ENCODE measurements around the gene MGA. TPM values are rescaled to one million over a fixed set of nuclear protein-coding genes. Genes with fewer than 3 reads are reported as not detected.

The MGA gene
- total RNA-seq, 6 experiments from 2014 or later: 11.8 to 16.6 (median 15.3) TPM

GRCh38 chr15:41690636-41691035, 30.4 kb downstream of the MGA start:
- Mint-ChIP-seq H3K27ac (no peak overlapping the region), H3K9me3 (no peaks in the 10 kb centered on the region)

GRCh38 chr15:41691471-41691870, 31.3 kb downstream of the MGA start:
- Mint-ChIP-seq H3K36me3 (ENCODE audit: low read depth) (no peaks in the 10 kb centered on the region), H3K9me3 (no peaks in the 10 kb centered on the region), H3K4me1 (ENCODE audit: low read depth) (peaks cover 28% of the 10 kb centered on the region), H3K27ac (no peak overlapping the region), H3K4me3 (no peak overlapping the region), H3K27me3 (ENCODE audit: insufficient read depth) (peaks cover 2% of the 10 kb centered on the region; the same call in 1 of the 2 replicates)
- TF ChIP-seq CTCF (IDR thresholded peaks at IDR 0.05): no peak
- no peak for DNase-seq

More at GRCh38 chr15:41690636-41691035, 30.4 kb downstream of the MGA start:
- H3K27me3 Mint-ChIP-seq (ENCODE audit: insufficient read depth): peaks cover 2% of the 10 kb centered on the region; the same call in 1 of the 2 replicates
- TF ChIP-seq CTCF (IDR thresholded peaks at IDR 0.05): no peak
- H3K4me1 Mint-ChIP-seq (ENCODE audit: low read depth): peaks cover 22% of the 10 kb centered on the region
- no peak for DNase-seq
- no peaks in the 10 kb centered on the region for H3K36me3 Mint-ChIP-seq (ENCODE audit: low read depth)
- H3K4me3 Mint-ChIP-seq: no peak overlapping the region

GRCh38 chr15:41692049-41692448, 31.8 kb downstream of the MGA start:
- H3K36me3 Mint-ChIP-seq (ENCODE audit: low read depth): no peaks in the 10 kb centered on the region
- H3K9me3 Mint-ChIP-seq: no peaks in the 10 kb centered on the region
- no peak for DNase-seq
- peaks cover 2% of the 10 kb centered on the region; the same call in 1 of the 2 replicates for H3K27me3 Mint-ChIP-seq (ENCODE audit: insufficient read depth)
- no peak overlapping the region; the same call in 1 of the 2 replicates for H3K27ac Mint-ChIP-seq
- H3K4me3 Mint-ChIP-seq: no peak overlapping the region
- peaks cover 28% of the 10 kb centered on the region for H3K4me1 Mint-ChIP-seq (ENCODE audit: low read depth)
- no peak for TF ChIP-seq CTCF (IDR thresholded peaks at IDR 0.05)

GRCh38 chr15:41693757-41694156, 33.6 kb downstream of the MGA start:
- H3K36me3 Mint-ChIP-seq (ENCODE audit: low read depth): no peaks in the 10 kb centered on the region
- DNase-seq: no peak
- peaks cover 2% of the 10 kb centered on the region; the same call in 1 of the 2 replicates for H3K27me3 Mint-ChIP-seq (ENCODE audit: insufficient read depth)
- H3K27ac Mint-ChIP-seq: no peak overlapping the region
- peaks cover 26% of the 10 kb centered on the region for H3K4me1 Mint-ChIP-seq (ENCODE audit: low read depth)
- no peak for TF ChIP-seq CTCF (IDR thresholded peaks at IDR 0.05)
- no peaks in the 10 kb centered on the region for H3K9me3 Mint-ChIP-seq
- no peak overlapping the region for H3K4me3 Mint-ChIP-seq

- Mint-ChIP-seq H3K4me1 (ENCODE audit: low read depth) (peaks cover 29% of the 10 kb centered on the region), H3K27me3 (ENCODE audit: insufficient read depth) (no peaks in the 10 kb centered on the region), H3K9me3 (no peaks in the 10 kb centered on the region), H3K36me3 (ENCODE audit: low read depth) (peaks cover 6% of the 10 kb centered on the region; the same call in 1 of the 2 replicates), H3K27ac (no peak overlapping the region), H3K4me3 (no peak overlapping the region)
- peak; percentile 26 for DNase-seq
- TF ChIP-seq CTCF (IDR thresholded peaks at IDR 0.05): peak; percentile 50
Measured at GRCh38 chr15:41695750-41696436, 35.7 kb downstream of the MGA start.

All from HFFc6 (cell line).